OCI-LY3 (cell line): ENCODE measurements around the gene SH3PXD2A.

Experiments
- CTCF ChIP-seq: fragments of 200-600, 300-600 bp; sonication (generic); IDR thresholded peaks from 2 replicates; pipeline ENCODE4 v1.5.1; 2014; ENCODE audit warnings: antibody characterized with exemption, low read length, low read depth
- EZH2phosphoT487 ChIP-seq: fragments of 200-600 bp; shearing (Covaris generic); IDR thresholded peaks from 2 replicates; pipeline ENCODE4 v1.6.1; 2018; ENCODE audit warnings: antibody characterized with exemption, mixed run types, low read depth

- TF ChIP-seq CTCF (no peak), EZH2phosphoT487 (no peak)
These were observed 43.9 kb upstream of the SH3PXD2A start for GRCh38 chr10:103899312-103899711.
